ENCODE measurements around the gene MPL. TPM values are rescaled to one million over a fixed set of nuclear protein-coding genes. Genes with fewer than 3 reads are reported as not detected.
"Not testable (repeated sequence)": the region's sequence is repeated elsewhere in the genome, so short reads cannot be mapped to it uniquely, and the experiment has no call there.

The MPL gene
- total RNA-seq, 1 donor from 2014 or later: 0.31 TPM

GRCh38 chr1:43395523-43395922, 57.9 kb downstream of the MPL start:
- H3K4me1 Mint-ChIP-seq (ENCODE audit: low read depth): peaks cover 1% of the 10 kb centered on the region
- no peaks in the 10 kb centered on the region for H3K27me3 Mint-ChIP-seq
- no peaks in the 10 kb centered on the region for H3K9me3 Mint-ChIP-seq (ENCODE audit: low read depth)
- no peak for DNase-seq (ENCODE audit: low spot score, unreplicated experiment)
- no peak overlapping the region for H3K4me3 Mint-ChIP-seq (ENCODE audit: low read depth)
- TF ChIP-seq CTCF (IDR thresholded peaks at IDR 0.05; ENCODE audit: unreplicated experiment): no peak
- H3K36me3 Mint-ChIP-seq (ENCODE audit: insufficient read depth): peaks cover 7% of the 10 kb centered on the region
- H3K27ac Mint-ChIP-seq: no peak overlapping the region

- Mint-ChIP-seq H3K36me3 (ENCODE audit: insufficient read depth) (peaks cover 7% of the 10 kb centered on the region), H3K4me1 (ENCODE audit: low read depth) (no peaks in the 10 kb centered on the region), H3K27ac (no peak overlapping the region), H3K9me3 (ENCODE audit: low read depth) (no peaks in the 10 kb centered on the region), H3K4me3 (ENCODE audit: low read depth) (no peak overlapping the region), H3K27me3 (no peaks in the 10 kb centered on the region)
- no peak for TF ChIP-seq CTCF (IDR thresholded peaks at IDR 0.05; ENCODE audit: unreplicated experiment)
- DNase-seq (ENCODE audit: low spot score, unreplicated experiment): no peak
Measured at GRCh38 chr1:43396059-43396458, 58.4 kb downstream of the MPL start.

- no peaks in the 10 kb centered on the region for H3K9me3 Mint-ChIP-seq (ENCODE audit: low read depth)
- no peak for DNase-seq (ENCODE audit: low spot score, unreplicated experiment)
- H3K27ac Mint-ChIP-seq: no peak overlapping the region
- H3K27me3 Mint-ChIP-seq: no peaks in the 10 kb centered on the region
- H3K4me1 Mint-ChIP-seq (ENCODE audit: low read depth): peaks cover 3% of the 10 kb centered on the region
- no peak for TF ChIP-seq CTCF (IDR thresholded peaks at IDR 0.05; ENCODE audit: unreplicated experiment)
- H3K36me3 Mint-ChIP-seq (ENCODE audit: insufficient read depth): peaks cover 7% of the 10 kb centered on the region
- no peak overlapping the region for H3K4me3 Mint-ChIP-seq (ENCODE audit: low read depth)
Measured at GRCh38 chr1:43398227-43398626, 60.6 kb downstream of the MPL start.

GRCh38 chr1:43400441-43400840, 62.8 kb downstream of the MPL start:
- not testable (repeated sequence) for H3K9me3 Mint-ChIP-seq (ENCODE audit: low read depth); H3K4me3 Mint-ChIP-seq (ENCODE audit: low read depth); H3K27ac Mint-ChIP-seq; H3K4me1 Mint-ChIP-seq (ENCODE audit: low read depth); DNase-seq (ENCODE audit: low spot score, unreplicated experiment); H3K27me3 Mint-ChIP-seq
- H3K36me3 Mint-ChIP-seq (ENCODE audit: insufficient read depth): peaks cover 13% of the 10 kb centered on the region

- Mint-ChIP-seq H3K4me3 (ENCODE audit: low read depth) (no peak overlapping the region), H3K36me3 (ENCODE audit: insufficient read depth) (peaks cover 13% of the 10 kb centered on the region), H3K27me3 (no peaks in the 10 kb centered on the region), H3K27ac (peak overlapping the region; percentile 6), H3K9me3 (ENCODE audit: low read depth) (no peaks in the 10 kb centered on the region), H3K4me1 (ENCODE audit: low read depth) (peaks cover 3% of the 10 kb centered on the region)
- no peak for DNase-seq (ENCODE audit: low spot score, unreplicated experiment)
- TF ChIP-seq CTCF (IDR thresholded peaks at IDR 0.05; ENCODE audit: unreplicated experiment): no peak
Measured at GRCh38 chr1:43402089-43402865, 64.7 kb downstream of the MPL start.

Small RNA genes lying within 50 kb of the gene (microRNA-seq; reads per million reads assigned to microRNA genes)
- gene MIR6734 (ENCODE audit: borderline number of aligned reads, unreplicated experiment): 1.8 reads per million

Other genes with a start within 250 kb of the MPL start
- gene EBNA1BP2, start 165.5 kb upstream of the MPL start, total RNA-seq: 48.8 and 51.7 TPM in 2 replicates
- gene CFAP57, start 165.5 kb upstream of the MPL start, total RNA-seq: 2.2 and 2.3 TPM in 2 replicates
- gene TMEM125, start 67.8 kb upstream of the MPL start, total RNA-seq: 38.7 and 41.1 TPM in 2 replicates
- 31.4 and 34.3 TPM in 2 replicates for gene C1orf210, start 52.2 kb upstream of the MPL start, total RNA-seq
- gene TIE1, start 36.8 kb upstream of the MPL start, total RNA-seq: 0.53 and 1.2 TPM in 2 replicates
- gene CDC20, start 21.2 kb downstream of the MPL start, total RNA-seq: 49.4 and 50.9 TPM in 2 replicates
- 46.0 and 50.8 TPM in 2 replicates for gene ELOVL1, start 30.2 kb downstream of the MPL start, total RNA-seq
- gene MED8, start 52.0 kb downstream of the MPL start, total RNA-seq: 30.2 and 30.4 TPM in 2 replicates
- gene SZT2, start 52.1 kb downstream of the MPL start, total RNA-seq: 75.4 and 75.7 TPM in 2 replicates
- gene HYI, start 116.1 kb downstream of the MPL start, total RNA-seq: 52.4 and 58.7 TPM in 2 replicates
- gene PTPRF, start 193.1 kb downstream of the MPL start, total RNA-seq: 482 and 520 TPM in 2 replicates

All from progenitor cell of endocrine pancreas (in vitro differentiated cells).